ENCODE measurements around the gene ADGRE3.

DNA sequence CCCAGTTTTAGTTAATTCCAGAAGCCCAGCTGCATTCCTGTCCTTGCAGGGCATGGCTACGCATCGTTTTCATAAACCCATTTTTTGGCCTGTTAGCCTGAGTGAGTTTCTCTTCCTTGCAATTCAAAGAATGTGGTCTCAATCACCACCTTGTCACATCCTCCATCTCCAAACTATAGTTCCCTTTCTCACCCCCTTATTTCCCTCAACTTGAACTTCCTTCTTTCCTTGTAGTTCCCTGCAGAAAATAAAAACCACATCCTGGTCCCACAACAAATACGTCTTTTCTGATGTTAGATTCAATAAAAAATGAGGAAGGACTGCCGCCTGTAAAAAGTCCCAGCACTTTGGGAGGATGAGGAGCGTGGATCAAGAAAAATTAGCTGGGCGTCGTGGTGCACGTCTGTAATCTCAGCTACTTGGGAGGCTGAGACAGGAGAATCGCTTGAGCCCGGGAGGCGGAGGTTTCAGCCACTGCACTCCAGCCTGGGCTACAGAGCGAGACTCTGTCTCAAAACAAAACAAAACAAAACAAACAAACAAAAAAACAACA lies 13.2 kb downstream of the ADGRE3 start:
- TF ChIP-seq POLR2A (IDR thresholded peaks at IDR 0.05): no peak
- TF ChIP-seq, protein P1, sequence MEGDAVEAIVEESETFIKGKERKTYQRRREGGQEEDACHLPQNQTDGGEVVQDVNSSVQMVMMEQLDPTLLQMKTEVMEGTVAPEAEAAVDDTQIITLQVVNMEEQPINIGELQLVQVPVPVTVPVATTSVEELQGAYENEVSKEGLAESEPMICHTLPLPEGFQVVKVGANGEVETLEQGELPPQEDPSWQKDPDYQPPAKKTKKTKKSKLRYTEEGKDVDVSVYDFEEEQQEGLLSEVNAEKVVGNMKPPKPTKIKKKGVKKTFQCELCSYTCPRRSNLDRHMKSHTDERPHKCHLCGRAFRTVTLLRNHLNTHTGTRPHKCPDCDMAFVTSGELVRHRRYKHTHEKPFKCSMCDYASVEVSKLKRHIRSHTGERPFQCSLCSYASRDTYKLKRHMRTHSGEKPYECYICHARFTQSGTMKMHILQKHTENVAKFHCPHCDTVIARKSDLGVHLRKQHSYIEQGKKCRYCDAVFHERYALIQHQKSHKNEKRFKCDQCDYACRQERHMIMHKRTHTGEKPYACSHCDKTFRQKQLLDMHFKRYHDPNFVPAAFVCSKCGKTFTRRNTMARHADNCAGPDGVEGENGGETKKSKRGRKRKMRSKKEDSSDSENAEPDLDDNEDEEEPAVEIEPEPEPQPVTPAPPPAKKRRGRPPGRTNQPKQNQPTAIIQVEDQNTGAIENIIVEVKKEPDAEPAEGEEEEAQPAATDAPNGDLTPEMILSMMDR (IDR thresholded peaks at IDR 0.05): no peak
